NCI-H2171 treated with DMSO at 0.1 percent for 48 hours (cell line): ENCODE measurements around the gene MAPKAP1.

Source experiments
- DNase-seq: peaks from one replicate; lab custom pipeline; 2025; lab: John Stamatoyannopoulos, UW

Gene MAPKAP1

GRCh38 chr9:125513668-125514413 lies 193.2 kb downstream of the MAPKAP1 start:
- DNase-seq = no peak

- no peak for DNase-seq
Measured at GRCh38 chr9:125513303-125513667, 193.7 kb downstream of the MAPKAP1 start.

GRCh38 chr9:125511789-125512660 lies 195.0 kb downstream of the MAPKAP1 start:
- DNase-seq = no peak

- no peak for DNase-seq
Measured at GRCh38 chr9:125510980-125511379, 196.0 kb downstream of the MAPKAP1 start.

GRCh38 chr9:125509476-125509875 lies 197.5 kb downstream of the MAPKAP1 start:
- DNase-seq = peak; percentile 74

- no peak for DNase-seq
Measured at GRCh38 chr9:125508249-125508648, 198.8 kb downstream of the MAPKAP1 start.

- no peak for DNase-seq
Measured at GRCh38 chr9:125507226-125507625, 199.8 kb downstream of the MAPKAP1 start.

GRCh38 chr9:125505988-125506438 lies 201.0 kb downstream of the MAPKAP1 start:
- no peak for DNase-seq

- no peak for DNase-seq
Measured at GRCh38 chr9:125504616-125505015, 202.4 kb downstream of the MAPKAP1 start.

- DNase-seq = no peak
Measured at GRCh38 chr9:125497906-125498305, 209.1 kb downstream of the MAPKAP1 start.

- DNase-seq = no peak
Measured at GRCh38 chr9:125497478-125497877, 209.5 kb downstream of the MAPKAP1 start.

- DNase-seq = no peak
Measured at GRCh38 chr9:125496313-125496834, 210.6 kb downstream of the MAPKAP1 start.

- no peak for DNase-seq
Measured at GRCh38 chr9:125495172-125496119, 211.6 kb downstream of the MAPKAP1 start.

- DNase-seq = no peak
Measured at GRCh38 chr9:125494653-125494915, 212.4 kb downstream of the MAPKAP1 start.

- no peak for DNase-seq
Measured at GRCh38 chr9:125493881-125494652, 212.9 kb downstream of the MAPKAP1 start.

- no peak for DNase-seq
Measured at GRCh38 chr9:125493384-125493783, 213.6 kb downstream of the MAPKAP1 start.

GRCh38 chr9:125492719-125493118 lies 214.3 kb downstream of the MAPKAP1 start:
- DNase-seq = no peak

GRCh38 chr9:125487842-125488241 lies 219.2 kb downstream of the MAPKAP1 start:
- DNase-seq = no peak

GRCh38 chr9:125486576-125486975 lies 220.4 kb downstream of the MAPKAP1 start:
- DNase-seq = no peak

GRCh38 chr9:125486152-125486508 lies 220.9 kb downstream of the MAPKAP1 start:
- DNase-seq = no peak

- no peak for DNase-seq
Measured at GRCh38 chr9:125485471-125486151, 221.4 kb downstream of the MAPKAP1 start.
